Measurements from ENCODE around the gene NTM.
"Not testable (repeated sequence)": the region's sequence is repeated elsewhere in the genome, so short reads cannot be mapped to it uniquely, and the experiment has no call there.

Gene NTM

GRCh38 chr11:132049205-132049604, 678.8 kb downstream of the NTM start:
- in situ Hi-C loops (cut with MboI; ENCODE audit: low sequenced_read_pairs): no loop called here

GRCh38 chr11:132050049-132050448, 679.6 kb downstream of the NTM start:
- in situ Hi-C loops (cut with MboI; ENCODE audit: low sequenced_read_pairs): no loop called here

- in situ Hi-C loops (cut with MboI; ENCODE audit: low sequenced_read_pairs): no loop called here
Measured at GRCh38 chr11:132050577-132051165, 680.3 kb downstream of the NTM start.

- in situ Hi-C loops (cut with MboI; ENCODE audit: low sequenced_read_pairs): no loop called here
Measured at GRCh38 chr11:132051704-132052103, 681.3 kb downstream of the NTM start.

GRCh38 chr11:132052342-132052741, 681.9 kb downstream of the NTM start:
- in situ Hi-C loops (cut with MboI; ENCODE audit: low sequenced_read_pairs): no loop called here

GRCh38 chr11:132052904-132053303, 682.5 kb downstream of the NTM start:
- in situ Hi-C loops (cut with MboI; ENCODE audit: low sequenced_read_pairs): no loop called here

GRCh38 chr11:132054822-132055221, 684.4 kb downstream of the NTM start:
- in situ Hi-C loops (cut with MboI; ENCODE audit: low sequenced_read_pairs): no loop called here

GRCh38 chr11:132055296-132055695, 684.9 kb downstream of the NTM start:
- in situ Hi-C loops (cut with MboI; ENCODE audit: low sequenced_read_pairs): no loop called here

- in situ Hi-C loops (cut with MboI; ENCODE audit: low sequenced_read_pairs): no loop called here
Measured at GRCh38 chr11:132056689-132057088, 686.3 kb downstream of the NTM start.

GRCh38 chr11:132057266-132057665, 686.9 kb downstream of the NTM start:
- in situ Hi-C loops (cut with MboI; ENCODE audit: low sequenced_read_pairs): no loop called here

- in situ Hi-C loops (cut with MboI; ENCODE audit: low sequenced_read_pairs): no loop called here
Measured at GRCh38 chr11:132058211-132058772, 687.9 kb downstream of the NTM start.

GRCh38 chr11:132060567-132060966, 690.2 kb downstream of the NTM start:
- in situ Hi-C loops (cut with MboI; ENCODE audit: low sequenced_read_pairs): no loop called here

GRCh38 chr11:132062031-132062430, 691.6 kb downstream of the NTM start:
- in situ Hi-C loops (cut with MboI; ENCODE audit: low sequenced_read_pairs): no loop called here

GRCh38 chr11:132062541-132062940, 692.1 kb downstream of the NTM start:
- in situ Hi-C loops (cut with MboI; ENCODE audit: low sequenced_read_pairs): no loop called here

GRCh38 chr11:132064987-132065620, 694.7 kb downstream of the NTM start:
- in situ Hi-C loops (cut with MboI; ENCODE audit: low sequenced_read_pairs): no loop called here

- in situ Hi-C loops (cut with MboI; ENCODE audit: low sequenced_read_pairs): no loop called here
Measured at GRCh38 chr11:132068556-132068955, 698.1 kb downstream of the NTM start.

- in situ Hi-C loops (cut with MboI; ENCODE audit: low sequenced_read_pairs): not testable (repeated sequence)
Measured at GRCh38 chr11:132069593-132069992, 699.2 kb downstream of the NTM start.

GRCh38 chr11:132070907-132071306, 700.5 kb downstream of the NTM start:
- in situ Hi-C loops (cut with MboI; ENCODE audit: low sequenced_read_pairs): not testable (repeated sequence)

GRCh38 chr11:132072044-132072857, 701.8 kb downstream of the NTM start:
- in situ Hi-C loops (cut with MboI; ENCODE audit: low sequenced_read_pairs): no loop called here

- in situ Hi-C loops (cut with MboI; ENCODE audit: low sequenced_read_pairs): no loop called here
Measured at GRCh38 chr11:132072858-132073211, 702.4 kb downstream of the NTM start.

GRCh38 chr11:132073787-132074186, 703.4 kb downstream of the NTM start:
- in situ Hi-C loops (cut with MboI; ENCODE audit: low sequenced_read_pairs): no loop called here

GRCh38 chr11:132075447-132075846, 705.0 kb downstream of the NTM start:
- in situ Hi-C loops (cut with MboI; ENCODE audit: low sequenced_read_pairs): no loop called here

Measured in HL-60/S4 (cell line).